Spleen (tissue), 7 donors: ENCODE results near the gene EBF4.

ENCODE experiments used
- CTCF ChIP-seq, 11 experiments: fragments of 200-600 bp in 7 of 11; fragments of 450-650 bp in 4 of 11; sonication (generic) in 4 of 11; IDR thresholded peaks in 8 of 11; conservative IDR thresholded peaks in 3 of 11; 1 replicate in 7 of 11; 2 replicates in 4 of 11; pipeline versions ENCODE4 v1.4.0 to v1.8.0; 2016 to 2021; ENCODE audit warnings: antibody characterized with exemption in 11 of 11, inconsistent platforms in 4 of 11, mild to moderate bottlenecking in 1 of 11
- POLR2AphosphoS5 ChIP-seq, 3 donors: sonication (generic); formaldehyde crosslinking; IDR thresholded peaks; one replicate each; pipeline ENCODE4 v1.5.1; 2017; ENCODE audit warnings: antibody characterized with exemption in 3 of 3
- donor health status: DM: no; HTN: no; CAD: no; lungs with moderate emphysema.
- donor health status: DM: no; HTN: no; CAD: no.
- donor health status: DM: no; HTN: no; CAD: no.

- no peak for TF ChIP-seq CTCF (IDR thresholded peaks at IDR 0.05 in 8 of 11, conservative IDR thresholded peaks at IDR 0.05 in 3 of 11)
- no peak for TF ChIP-seq POLR2AphosphoS5 (IDR thresholded peaks at IDR 0.05)
Observed at GRCh38 chr20:2707353-2708072, 14.9 kb downstream of the EBF4 start.
